Measurements from ENCODE around the gene OR10H1.
"Not testable (repeated sequence)": the region's sequence is repeated elsewhere in the genome, so short reads cannot be mapped to it uniquely, and the experiment has no call there.

OR10H1 gene

GRCh38 chr19:15828121-15828610, 12.7 kb upstream of the OR10H1 start:
- DNase-seq: no peak

- DNase-seq: no peak
Observed at GRCh38 chr19:15825753-15826152, 10.3 kb upstream of the OR10H1 start.

GRCh38 chr19:15820646-15821045, 5.2 kb upstream of the OR10H1 start:
- no peak for DNase-seq

GRCh38 chr19:15813916-15814315, 1.5 kb downstream of the OR10H1 start:
- DNase-seq: no peak

DNA sequence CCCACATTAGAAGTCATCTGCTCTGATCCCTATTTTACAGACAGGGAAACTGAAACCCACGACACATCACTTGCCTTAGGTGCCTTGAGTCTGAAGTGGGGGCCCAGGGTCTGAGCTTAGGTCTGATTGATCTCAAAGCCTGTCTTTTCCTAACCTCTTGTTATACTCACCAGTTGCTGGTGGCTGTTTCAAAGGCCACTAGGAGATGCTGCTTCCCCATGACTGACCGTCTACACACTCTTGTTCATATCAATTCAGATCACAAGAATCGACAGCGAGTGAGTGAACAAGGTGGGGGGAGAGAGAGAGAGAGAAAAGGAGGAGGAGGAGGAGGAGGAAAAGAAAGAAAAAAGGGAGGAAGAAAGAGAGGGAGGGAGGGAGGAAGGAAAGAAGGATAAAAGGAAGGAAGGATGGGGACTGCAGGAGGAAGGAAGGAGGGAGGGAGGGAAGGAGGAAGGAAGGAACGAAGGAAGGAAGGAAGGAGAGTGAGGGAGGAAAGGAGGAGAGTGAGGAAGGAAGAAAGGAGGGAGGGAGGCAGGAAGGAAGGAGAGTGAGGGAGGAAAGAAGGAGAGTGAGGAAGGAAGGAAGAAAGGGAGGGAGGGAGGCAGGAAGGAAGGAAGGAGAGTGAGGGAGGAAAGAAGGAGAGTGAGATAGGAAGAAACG, 3.3 kb downstream of the OR10H1 start:
- no peak for DNase-seq

- no peak for DNase-seq
Observed at GRCh38 chr19:15811476-15811875, 4.0 kb downstream of the OR10H1 start.

DNA sequence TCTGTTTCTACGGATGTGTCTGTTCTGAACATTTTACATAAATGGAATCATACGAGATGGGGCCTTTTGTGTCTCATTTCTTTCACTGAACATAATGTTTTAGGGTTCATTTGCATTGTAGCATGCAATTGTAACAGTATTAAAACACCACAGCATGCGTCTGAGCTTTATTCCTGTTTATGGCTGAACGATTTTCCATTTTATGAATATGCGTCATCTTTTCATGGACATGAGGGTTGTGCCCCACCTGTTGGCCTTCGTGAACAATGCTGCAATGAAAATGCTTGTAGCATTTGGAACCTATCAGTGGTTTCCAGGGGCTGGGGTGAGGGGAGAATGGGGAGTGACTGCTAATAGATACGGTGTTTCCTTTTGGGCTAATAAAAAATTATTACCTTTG, 5.1 kb downstream of the OR10H1 start:
- DNase-seq: no peak

GRCh38 chr19:15794279-15794678, 21.2 kb downstream of the OR10H1 start:
- not testable (repeated sequence) for DNase-seq

GRCh38 chr19:15790096-15790495, 25.4 kb downstream of the OR10H1 start:
- DNase-seq: no peak

DNA sequence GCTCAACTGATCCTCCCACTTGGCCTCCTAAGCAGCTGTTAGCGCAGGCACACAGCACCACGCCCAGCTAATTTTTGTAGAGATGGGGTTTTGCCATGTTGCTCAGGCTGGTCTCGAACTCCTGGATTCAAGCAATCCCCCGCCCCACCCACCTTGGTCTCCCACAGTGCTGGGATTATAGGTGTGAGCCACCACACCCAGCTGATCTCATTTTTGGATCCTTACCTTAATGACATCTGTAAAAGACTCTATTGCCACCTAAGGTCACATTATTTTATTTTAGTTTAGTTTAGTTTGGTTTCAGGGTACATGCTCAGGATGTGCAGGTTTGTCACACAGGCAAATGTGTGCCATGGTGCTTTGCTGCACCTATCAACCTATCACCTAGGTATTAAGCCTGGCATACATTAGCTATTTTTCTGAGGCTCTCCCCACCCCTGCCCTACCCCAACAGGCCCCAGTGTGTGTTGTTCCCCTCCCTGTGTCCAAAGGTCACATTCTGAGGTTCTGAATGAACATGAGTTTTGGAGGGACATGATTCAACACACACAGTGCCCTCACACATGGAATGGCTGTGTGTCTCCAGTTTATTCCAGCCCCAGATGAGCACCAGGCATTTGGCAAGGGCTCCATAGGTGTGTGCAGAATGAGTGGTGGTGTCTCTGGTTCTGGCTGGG, 26.7 kb downstream of the OR10H1 start:
- no peak for DNase-seq

GRCh38 chr19:15787611-15788155, 27.8 kb downstream of the OR10H1 start, which contains the start of gene OR10H5:
OR10H5 (plus strand) TSS chr19:15787661; CDS start chr19:15794049, 6,388 bp downstream.
- no peak for DNase-seq

DNA sequence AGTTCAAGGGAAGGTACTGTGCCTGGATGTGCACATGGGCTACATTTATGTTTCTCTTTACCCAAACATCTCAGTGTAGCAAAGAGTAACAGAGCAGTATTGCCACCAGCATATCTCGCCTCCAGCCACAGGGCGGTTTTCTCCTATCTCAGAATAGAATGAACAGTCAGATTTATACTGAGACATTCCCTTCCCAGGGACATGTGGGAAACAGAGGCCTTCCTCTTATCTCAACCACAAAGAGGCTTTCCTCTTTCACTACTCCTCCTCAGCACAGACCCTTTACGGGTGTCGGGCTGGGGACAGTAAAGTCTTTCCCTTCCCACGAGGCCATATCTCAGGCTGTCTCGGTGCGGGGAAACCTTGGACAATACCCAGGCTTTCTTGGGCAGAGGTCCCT, 32.6 kb downstream of the OR10H1 start:
- DNase-seq: not testable (repeated sequence)

DNA sequence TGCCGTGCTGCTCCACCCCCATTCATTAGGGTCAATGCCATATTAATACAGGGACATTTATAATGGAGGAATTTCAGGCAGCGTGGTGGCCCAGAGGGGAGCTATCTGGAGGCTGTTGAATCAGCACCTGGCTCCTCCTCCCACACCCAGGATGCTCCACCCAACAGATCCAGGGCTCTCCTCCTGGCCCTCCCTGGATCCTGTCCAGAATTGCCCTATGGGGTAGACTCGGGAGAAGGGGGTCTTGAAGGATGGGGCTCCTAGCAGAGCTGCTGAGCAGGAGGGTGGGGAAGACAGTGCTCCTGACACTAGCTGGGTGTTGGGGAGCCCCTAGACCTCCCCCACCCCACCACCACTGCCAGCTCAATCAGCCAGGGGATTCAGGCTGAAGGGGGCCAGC, 33.3 kb downstream of the OR10H1 start:
- DNase-seq: no peak

DNA sequence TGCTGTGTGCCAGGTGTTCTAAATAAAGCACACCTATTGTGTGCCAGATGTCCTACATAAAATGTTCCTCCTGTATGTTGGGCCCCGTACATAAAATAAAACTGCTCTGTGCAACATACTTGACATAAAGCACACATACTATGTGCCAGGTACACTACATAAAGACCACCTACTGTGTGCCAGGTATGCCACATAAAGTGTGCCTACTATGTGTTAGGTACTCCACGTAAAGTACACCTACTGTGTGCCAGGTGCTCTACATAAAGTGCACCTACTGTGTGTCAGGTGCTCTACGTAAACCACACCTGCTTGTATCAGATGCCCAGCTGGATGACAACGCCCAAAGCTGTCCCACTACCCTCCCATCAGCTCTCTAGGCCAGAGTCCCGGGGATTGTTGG, 33.8 kb downstream of the OR10H1 start:
- DNase-seq: no peak

- no peak for DNase-seq
Observed at GRCh38 chr19:15780610-15781418, 34.6 kb downstream of the OR10H1 start.

- no peak for DNase-seq
Observed at GRCh38 chr19:15779756-15780476, 35.5 kb downstream of the OR10H1 start.

DNA sequence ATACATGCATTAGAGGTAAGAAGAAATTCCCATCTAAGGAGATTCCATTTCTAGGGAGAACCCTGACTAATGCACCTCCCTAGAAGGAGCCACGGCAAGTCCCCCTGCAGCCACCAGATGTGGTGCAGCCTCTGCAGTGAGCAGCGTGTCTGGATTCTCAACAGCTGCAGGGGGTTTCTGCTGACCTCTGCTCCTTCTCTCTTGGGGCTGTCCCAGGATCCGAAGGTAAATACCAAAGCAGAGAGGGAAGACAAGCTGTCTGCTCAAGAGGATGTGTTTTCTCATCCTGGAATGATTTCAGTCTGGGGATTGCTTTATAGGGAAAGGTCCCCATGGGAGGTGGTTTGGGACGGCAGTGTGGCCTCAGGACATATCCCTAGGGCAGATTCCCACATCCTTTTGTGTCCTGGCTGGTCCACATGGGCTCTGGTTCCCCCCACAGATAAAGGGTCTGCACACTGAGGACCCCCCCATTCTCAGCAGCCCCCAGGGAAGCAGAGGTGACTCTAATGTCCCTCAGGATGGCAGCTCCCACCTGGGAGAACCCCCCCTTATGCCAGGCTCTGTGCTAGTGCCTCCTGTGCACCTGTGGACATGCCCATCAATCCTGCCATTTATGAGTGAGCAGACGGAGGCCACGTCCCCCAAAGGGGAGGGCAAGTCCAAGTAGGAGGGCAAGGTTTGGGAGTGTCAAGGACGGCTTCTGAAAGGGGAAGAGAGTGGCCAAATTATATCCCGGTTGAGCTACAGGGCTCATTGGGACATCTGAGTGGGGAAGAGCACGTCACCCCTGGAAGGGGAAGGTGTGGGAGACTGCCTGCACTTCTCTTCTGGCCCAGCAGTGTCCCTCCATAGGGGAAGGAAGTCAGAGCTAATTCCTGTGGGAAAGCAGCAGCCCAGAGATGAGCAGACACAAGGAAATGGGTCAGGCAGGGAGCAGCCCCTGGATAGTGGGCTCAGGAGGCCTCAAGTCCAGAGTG, 38.2 kb downstream of the OR10H1 start:
- no peak for DNase-seq

DNA sequence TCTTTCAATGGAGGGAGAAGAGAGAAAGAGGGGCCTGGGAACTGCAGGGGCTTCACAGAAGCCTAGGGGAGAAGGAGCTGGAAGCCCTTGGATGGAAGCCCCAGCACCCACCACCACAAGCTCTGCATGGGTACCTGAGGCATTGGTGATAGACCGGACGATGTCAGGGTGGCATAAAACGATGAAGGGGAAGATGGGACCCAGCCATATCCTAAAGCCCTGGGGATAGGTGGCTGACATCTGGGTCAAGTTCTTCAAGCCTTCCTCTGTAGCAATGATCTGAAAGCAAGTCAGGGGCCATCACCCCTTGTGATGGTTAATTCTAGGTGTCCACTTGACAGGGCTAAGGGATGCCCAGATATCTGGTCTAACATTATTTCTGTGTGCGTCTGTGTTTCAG, 39.2 kb downstream of the OR10H1 start:
- DNase-seq: no peak

DNA sequence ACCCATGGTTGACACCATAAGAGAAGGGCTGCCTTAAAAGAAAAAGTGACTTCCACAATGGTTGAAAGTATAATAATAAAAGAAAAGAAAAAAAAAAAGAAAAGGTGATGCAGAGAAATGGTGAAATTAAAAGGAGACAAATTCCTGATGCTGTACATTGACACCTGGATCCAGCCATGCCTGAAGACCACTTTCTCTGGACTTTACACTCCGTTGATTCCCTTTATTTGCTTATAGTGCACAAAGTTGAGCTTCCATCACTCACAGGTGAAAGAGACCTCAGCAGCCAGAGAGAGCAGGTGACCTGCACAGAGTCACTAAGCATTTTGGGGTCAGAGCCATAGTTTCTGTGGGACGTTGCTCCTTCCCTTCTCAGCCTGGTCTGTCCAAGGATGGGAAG, 40.2 kb downstream of the OR10H1 start:
- no peak for DNase-seq

- not testable (repeated sequence) for DNase-seq
Observed at GRCh38 chr19:15774159-15774558, 41.3 kb downstream of the OR10H1 start.

GRCh38 chr19:15769586-15769985, 45.9 kb downstream of the OR10H1 start:
- no peak for DNase-seq

Measured in NCI-H226 (cell line).